Right hindlimb (tissue), 1 donor: ENCODE results near the gene MYO5B.
A peak's percentile ranks its signal among the peaks of the same experiment; 100 is the strongest.

Experiments used
- DNase-seq: peaks from one replicate; pipeline ENCODE4 v3.0.0-alpha.2; 2018

The MYO5B gene

DNA sequence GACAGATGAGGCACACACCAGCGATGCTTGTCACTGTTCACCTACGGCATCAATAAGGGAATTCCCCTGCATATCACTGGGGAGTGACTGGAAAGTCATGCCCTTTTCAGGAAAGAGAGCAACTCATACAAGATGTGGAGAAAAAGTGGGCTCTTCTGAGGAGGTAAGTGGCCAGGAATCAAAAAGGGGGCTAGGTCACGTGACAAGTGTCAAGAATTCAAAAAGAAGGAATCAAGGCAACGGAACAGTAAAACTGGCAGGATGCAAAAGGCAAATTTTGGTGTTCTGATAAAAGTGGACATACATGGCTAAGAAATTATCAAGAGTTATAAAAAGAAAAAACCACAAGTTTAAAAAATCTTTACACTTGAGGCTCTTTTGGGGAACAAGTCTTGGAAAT lies 190.9 kb downstream of the MYO5B start:
- DNase-seq, result no peak

DNA sequence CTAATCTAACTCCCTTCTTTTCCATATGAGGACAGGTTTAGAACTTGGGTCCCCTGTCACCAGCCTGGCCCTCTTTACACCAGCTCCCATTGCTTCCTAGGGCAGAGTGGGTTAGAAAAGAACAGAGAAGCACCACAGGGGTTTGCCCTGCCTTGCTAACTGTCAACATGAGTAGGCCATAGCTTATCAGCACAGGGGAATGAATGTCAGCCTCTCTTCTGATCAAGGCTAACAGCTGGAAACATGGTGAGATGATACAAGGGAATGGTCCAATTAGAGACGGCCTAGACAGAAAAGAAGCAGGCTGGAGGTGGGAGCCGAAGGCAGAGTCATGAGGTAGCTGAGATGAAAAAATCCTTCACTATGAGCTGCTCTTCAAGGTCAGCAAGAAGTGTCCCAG lies 192.2 kb downstream of the MYO5B start:
- no peak for DNase-seq

DNA sequence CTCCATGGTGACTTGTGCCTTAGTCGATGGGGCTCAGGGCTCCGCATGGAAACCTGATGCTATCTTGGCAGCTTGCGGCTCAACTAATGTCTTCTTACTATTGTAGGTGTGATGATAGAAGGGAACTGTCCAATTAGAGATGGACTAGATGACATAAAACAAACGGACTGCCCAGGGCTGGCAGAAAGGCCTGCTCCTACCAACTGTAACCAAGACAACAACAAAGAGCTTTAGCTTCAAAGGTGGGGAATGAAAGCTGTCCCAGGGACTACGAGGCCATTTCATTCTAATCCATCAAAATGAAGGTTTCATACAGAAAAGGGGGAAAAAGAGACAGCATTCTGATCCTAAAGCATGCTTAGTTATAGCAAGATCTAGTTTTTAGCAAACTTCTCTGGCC lies 194.7 kb downstream of the MYO5B start:
- DNase-seq, result no peak

DNA sequence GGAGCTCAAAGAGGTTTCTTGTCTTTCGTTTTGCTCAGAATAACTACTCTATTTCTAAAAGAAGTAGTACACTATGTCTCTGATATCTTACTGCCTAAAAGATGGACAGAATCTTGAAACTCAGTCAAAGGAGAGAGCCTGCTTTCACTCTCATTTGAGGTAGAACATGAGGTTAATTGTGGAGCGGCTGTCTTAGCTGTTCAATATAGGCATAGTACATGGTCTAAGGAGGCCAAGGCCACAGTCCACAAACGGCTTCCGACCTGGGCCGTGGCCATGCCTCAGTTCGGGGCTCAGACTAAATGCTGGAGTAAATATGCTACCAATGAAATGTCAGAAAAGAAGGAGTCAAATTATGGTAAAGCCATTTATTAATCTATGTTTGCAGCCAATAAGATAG lies 195.8 kb downstream of the MYO5B start:
- DNase-seq, result no peak

DNA sequence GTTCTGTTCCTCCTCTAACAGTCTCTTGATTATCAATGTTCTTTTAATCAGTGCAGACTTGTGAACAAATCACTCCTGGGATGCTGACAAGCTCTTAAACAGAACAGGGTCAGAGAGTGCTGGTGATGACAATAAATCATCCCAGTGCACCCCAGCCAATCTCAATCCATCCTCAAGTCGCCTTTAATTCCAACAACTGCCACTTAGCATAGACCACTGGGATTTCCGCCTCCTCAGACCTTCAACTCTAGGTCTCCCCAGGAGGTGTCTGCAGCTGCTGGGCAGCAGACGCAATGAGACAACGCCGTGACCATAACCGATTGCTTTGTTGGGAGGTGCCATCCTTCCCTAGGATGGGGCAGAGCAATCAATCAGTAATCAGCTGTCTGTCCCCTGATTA lies 197.4 kb downstream of the MYO5B start:
- no peak for DNase-seq

DNA sequence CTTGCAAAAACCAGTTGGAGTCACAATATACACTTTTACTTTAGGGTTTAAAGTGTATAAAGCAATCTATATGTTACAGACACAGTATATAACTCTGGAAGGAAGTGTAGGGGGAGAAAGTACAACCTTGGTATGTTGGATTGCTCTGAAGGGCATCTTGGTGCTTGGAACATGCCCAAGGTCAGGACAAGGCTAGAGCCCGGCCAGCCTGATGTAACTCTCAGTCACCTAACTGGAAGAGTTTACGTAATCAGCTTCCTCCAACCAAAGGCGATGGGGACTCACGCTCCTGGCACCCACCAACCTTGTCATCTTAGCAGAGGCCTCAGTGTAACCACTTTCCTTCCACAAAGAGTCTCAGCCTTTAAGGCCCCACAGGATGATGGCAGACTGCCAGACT lies 200.5 kb downstream of the MYO5B start:
- DNase-seq, result no peak

DNA sequence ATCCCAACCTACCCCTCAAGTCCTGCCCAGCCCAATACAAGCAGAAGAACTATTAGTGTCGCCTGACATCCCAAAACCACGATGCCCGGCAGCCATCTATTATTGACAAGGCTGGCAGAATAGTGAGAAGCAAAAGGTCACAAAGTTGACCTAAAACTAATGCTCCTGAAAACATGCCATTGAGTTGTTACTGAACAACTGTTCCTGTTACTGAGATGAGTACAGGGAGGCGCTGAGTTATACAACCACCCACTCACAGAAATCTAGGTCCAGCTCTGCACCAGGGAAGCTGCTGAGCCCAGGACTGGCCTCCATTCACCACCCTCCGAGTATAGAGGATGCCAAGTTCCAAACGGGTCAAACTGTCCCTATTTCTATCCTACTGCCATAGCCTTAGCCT lies 201.6 kb downstream of the MYO5B start:
- no peak for DNase-seq

DNA sequence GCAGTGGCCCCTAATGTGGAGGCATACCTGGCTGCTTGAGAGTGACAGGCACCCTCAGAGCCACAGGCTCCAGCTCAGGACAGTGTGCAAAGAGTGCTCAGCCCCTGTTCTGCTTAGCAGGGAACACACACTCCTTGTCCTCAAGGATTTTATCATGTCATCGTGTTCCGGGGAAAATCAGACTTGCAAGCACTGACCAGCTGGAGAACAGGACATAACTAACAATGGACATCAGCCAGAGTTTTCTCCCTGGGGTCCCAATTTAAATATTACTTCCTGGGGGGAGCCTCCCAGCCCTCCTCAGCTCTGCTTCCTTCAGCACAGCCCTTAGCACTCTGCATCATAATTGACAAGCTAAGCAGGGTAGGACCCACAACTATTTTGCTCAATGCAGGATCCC lies 206.2 kb downstream of the MYO5B start:
- DNase-seq, result peak; percentile 40

DNA sequence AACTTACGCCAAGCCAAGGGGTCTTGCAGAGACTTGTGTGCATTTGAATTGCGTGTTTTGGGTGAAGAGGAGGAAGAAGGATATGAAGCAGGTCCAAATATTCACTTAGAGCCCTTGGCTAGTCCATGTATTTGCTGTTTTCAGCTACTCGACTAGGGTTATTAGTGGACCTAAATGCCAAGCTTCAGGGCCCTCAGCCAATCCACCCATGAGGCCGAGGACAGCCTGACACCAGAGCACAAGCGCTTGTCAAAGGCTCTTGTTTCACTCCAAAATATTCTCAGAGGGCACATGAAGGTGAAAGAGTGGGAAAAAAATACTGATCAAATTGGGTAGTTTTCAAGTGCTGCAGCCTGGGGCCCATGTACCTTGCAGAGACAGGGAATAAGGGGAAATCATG lies 206.8 kb downstream of the MYO5B start:
- DNase-seq, result no peak

DNA sequence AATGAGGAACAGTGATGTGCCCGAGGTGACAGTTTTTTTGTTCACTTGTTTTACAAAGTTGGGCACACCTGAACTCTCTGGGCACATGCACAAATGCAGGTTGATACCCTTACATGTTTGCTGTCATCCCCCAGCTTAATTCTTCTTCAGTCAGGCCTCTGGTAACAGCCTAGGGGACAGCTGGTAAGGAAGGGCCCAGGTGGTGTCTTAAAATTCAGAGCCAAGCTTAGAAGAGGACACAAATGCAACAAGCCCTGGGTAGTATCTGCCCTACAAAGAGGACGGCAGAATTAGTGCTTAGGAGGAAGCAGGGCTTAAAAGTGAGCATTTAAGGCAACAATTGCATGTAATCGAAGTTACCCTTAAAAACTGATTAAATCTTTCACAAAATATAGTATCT lies 209.7 kb downstream of the MYO5B start:
- DNase-seq, result no peak

DNA sequence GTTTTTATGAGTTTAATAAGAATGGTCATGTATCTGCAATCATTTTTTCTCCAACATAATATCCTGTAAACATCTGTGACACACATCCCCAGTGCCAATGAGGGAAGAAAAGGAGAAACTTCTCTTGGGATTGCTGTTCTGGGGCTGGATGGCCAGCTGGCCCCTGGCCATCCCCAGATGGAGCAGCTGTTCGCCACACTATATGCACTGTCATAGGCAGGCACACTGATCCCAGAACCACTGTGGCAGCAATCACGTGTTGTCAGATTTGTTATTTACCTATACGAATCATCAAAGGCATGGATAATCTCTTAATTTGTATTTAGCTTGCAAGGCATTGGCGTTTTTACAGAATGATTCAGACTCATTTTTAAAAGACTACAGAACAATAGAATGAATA lies 214.1 kb downstream of the MYO5B start:
- DNase-seq, result peak; percentile 72

DNA sequence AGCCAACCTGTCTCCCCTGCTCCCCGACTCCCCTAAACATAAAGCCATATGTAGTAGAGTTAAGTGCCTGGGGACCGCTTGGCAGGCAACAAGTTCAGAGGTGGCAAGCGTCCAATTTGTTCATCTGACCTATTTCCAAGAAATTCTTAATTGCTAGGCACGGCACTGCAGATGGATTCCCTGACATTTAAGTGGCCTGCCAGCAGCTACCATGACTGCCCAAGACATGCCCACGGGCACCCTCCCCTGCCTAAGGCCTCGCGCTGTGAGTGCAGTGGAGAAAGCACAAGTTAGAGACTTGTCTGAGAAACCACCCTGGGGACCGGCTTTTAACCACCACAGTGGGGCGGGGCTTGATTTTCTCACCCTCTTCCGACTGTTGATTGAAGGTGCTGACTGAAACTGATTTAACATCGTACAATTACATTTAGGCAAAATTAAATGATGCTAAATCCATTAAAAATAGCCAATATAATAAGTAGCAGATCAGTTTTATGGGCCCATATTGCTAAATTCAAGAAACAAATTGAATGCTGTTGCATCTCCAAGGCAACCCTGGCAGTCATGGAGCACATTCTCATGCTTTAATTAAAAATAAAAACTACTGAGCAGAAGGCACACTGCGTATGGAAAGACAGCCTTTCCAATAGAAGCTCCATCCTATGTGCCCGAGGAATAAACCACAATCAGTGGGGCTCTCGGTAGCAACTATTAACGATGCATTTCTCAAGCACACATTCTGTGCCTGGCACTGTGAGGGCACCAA lies 218.0 kb downstream of the MYO5B start:
- peak; percentile 51 for DNase-seq

DNA sequence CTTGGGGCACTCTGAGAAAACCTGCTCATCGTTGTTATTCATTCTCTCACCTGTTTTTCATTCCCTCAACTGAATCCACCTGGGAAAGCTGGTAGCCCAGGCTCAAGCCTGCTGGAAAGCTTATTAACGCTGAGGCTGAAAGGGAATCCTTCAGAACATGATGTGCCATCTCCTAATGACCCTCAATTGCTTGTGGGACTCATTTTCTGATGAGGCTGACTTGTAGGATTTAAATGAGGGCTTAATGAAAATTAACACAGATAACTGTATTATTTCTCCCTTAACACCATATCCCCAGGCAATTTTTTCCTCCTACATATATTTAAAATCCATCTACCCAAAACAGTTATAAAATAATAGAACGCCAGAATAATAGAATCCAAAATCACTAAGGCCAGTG lies 218.9 kb downstream of the MYO5B start:
- DNase-seq, result no peak

DNA sequence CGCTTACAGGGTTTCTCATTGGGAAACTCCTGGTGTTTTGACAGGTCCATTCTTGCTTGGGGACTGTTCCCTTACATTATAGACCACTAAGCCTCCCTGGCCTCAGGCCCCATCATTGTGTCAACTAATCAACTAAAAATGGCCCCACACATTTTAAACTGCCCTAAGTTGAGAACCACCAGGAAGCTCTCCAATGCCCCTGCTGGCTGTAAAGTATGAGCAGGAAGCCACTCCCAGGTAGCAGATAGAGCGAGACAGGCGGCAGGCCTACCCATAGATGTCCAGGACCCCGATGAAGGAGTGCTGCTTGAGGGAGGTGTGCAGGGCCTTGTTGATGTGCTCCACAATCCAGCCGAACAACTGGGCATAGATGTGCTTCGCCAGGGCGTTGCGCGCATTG lies 220.9 kb downstream of the MYO5B start:
- no peak for DNase-seq

DNA sequence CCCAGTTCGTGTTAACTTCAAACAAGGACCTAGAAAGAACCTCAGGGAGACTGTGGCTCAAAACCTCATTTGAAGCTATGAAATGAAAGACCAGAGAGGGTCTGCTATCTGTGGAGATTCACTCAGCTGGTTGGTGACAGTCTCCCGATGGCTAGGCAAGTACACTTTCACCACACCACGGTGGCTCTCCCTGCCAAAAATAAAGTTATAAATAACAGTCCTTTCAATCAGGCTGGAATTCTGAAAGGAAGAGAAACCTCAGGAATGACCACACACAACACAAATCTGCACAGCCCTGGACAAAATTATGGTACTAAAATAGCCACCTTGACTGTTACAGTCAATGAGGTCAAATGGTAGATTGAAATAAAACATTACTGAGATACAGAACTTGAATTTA lies 221.4 kb downstream of the MYO5B start:
- no peak for DNase-seq

DNA sequence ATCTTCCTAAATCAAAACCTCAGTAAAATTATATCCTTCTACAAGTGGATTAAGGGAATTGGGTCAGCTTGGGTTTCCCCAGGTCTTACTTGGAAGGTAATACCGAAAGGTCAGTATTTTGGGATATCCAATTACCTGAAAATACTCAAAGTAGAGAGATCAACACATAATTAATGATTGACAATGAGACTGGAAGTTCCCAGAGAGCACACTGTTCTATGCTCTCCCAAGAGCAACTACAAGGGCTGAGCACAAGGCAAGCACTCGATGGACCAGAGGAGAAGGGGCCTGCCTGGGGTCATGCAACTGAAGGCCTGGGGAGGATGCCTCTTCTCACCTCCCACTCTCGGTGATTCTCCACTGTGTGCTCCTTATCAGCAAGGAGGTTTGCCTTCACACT lies 222.4 kb downstream of the MYO5B start:
- no peak for DNase-seq

DNA sequence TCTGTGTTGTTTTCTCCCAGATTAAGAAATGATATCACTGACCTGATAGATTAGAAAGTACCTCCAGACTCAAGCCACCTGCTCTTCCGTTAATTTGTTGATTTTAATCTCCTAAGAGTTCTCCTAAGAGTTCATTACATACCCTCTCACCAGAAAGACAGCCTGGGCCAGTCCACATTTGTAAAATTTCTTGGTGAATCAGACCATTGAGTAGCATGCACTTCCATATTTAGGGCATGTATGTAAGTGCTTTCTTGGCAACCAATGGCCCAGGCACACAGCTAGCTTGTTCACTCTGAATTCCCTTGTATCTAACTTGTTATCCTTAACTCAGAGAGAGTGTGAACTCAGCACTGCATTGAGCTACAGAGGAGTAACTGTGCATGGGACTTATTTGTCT lies 223.5 kb downstream of the MYO5B start:
- DNase-seq, result no peak

DNA sequence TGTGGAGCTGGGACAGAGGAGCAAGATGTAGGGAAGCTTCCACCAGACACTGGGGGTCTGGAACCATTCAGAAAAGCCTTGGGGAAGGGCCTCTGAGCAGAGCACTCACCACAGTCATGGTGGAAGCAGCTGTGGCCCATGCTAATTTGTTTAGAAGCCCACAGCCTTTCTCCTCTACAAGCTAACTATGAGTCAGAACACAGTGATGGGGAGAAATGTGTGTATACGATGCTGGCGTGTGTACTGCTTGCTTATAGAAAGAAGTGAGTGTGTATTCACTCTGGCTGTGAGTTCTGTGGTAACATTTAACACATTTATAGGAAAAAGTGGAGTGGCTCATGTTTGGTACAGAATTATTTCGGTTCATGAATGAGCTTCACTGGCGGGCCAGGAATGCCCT lies 224.6 kb downstream of the MYO5B start:
- no peak for DNase-seq

DNA sequence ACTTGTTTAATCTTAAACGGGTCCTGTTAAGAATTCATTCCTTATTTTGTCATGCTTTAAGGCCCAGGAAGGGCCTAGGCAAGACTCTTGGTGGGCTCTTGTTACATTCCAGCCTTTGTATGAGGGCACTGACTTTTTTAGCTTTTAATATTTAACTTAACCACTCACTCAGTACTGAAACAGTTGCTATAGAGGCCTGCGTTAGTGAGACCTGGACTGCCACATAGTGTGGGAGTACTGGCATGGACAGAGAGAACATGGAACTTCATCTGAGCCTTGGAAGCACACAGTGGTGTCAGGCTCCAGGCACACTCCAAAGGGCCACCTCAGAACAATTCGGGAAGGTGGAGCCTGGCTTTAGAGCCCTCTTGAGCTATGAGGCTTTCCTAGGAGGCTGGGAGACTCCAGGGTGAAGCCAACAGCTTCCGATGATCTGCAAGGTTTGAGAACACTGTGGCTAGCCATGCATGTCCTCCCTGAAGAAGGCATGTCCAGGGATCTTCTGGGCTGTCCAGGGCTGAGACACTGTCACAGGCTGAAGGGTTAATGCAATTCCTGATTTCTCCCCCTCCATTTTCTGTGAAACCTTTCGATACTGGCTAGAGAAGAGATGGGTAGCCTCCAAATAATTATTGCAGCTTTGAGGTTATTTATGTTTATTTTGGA lies 226.2 kb downstream of the MYO5B start:
- DNase-seq, result no peak

DNA sequence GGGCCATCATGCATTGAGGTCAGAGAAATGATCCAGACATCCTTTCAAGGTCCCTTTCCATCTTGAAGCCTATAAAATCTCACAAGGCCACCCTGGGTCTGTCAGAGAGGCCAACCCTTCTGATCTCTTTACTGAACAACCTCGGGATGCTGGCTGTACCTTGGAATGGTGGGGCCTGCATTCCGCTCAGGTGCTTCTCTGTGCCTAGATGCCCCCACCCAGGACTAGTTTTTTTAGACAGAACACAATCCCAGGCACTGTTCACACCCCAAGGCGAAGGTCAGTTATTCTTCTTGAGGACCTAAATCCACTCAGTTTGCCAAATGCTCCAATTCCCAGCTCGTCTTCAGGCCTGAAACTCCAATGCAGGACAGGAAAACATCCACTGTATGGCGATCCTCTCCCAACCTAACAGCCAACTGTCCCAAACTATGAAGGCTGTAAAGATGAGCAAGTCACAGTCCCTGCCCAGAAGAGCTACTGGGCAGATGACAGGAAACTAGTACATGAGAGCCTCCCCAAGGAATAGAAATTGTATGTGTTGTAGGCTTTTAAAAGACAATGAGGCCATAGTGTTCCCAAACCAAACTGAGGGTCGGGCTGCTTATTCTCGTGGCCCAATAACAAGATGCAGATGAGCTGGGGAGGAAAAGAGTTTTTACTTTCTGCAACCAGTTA lies 227.2 kb downstream of the MYO5B start:
- no peak for DNase-seq

DNA sequence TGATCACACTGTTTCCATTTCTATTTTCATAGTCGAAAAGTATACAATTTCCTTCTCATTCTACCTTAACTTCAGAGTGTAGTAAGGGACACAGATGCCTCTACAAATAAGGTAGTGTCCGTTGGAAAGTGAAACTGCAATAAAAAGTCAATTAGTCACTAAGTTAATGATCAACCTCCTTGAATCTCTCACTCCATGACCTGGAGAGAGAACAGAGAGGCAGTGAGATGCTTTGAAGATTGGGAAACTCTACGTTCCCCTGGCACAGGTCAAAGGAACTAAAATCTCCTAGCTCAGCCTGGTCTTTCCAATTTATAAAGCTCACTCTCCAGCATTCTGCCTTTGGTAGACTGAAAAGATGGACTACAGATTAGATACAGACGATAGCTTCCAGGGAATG lies 227.8 kb downstream of the MYO5B start:
- no peak for DNase-seq

DNA sequence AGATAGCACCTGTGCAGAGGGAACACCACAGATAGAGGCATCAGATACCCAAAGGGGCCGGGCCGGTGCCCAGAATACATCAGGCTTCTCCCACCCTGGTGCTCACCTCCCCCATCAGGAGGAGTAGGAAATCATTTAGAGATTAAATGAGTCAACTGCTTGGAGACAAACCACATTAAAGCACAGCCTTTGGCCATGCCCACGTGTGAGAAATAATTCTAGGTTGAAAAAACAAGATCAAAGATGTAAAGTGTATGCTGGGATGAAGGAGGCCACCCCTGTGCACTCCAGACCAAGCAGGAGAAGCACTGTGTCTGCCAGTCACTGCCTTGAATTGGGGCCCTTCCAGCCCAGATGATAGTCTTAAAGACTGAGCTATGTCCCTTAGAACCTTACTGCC lies 228.9 kb downstream of the MYO5B start:
- no peak for DNase-seq

DNA sequence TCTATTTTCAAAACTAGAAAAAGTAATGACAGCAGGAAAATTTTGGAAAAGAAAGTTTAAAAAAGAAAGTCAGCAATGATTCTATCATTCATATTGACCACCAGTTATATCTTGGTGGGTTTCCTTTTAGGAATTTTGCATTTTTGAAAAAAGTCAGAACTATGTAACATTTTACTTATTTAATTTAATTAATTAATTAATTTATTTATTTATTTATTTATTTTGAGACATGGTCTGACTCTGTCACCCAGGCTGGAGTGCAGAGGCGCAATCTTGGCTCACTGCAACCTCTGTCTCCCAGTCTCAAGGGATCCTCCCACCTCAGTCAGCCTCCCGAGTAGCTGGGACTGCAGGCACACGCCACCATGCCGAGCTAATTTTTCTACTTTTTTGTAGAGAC lies 231.7 kb downstream of the MYO5B start:
- no peak for DNase-seq

DNA sequence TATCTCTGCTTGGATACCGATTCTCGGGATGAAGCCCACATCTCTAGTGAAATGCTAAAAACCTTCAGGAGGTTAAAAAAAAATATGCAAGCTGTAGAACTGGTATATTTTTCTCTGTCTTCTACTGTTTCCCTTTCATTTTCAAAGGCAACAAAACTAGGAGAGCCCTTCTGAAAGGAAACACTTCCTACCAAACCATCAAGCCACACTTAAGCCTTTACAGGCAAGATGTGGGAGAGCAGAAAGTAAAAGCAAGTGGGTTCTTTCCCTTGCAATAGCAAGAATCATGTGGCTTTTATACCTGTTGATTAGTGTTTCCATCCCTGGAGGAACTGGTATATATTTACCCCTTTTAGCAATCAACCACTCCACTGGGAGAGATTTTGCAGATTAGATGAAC lies 233.7 kb downstream of the MYO5B start:
- no peak for DNase-seq
